Right atrium auricular region (tissue), 2 donors: ENCODE data around the gene VEGFB. TPM values are rescaled to one million over a fixed set of nuclear protein-coding genes. Genes with fewer than 3 reads are reported as not detected.
A peak's percentile ranks its signal among the peaks of the same experiment; 100 is the strongest.
"Not testable (repeated sequence)": the region's sequence is repeated elsewhere in the genome, so short reads cannot be mapped to it uniquely, and the experiment has no call there.

ENCODE experiments used
- DNase-seq: peaks from one replicate; pipeline ENCODE4 v3.0.0-alpha.2; 2019; ENCODE audit warnings: low spot score
- H3K27ac ChIP-seq, 2 donors: fragments of 200-600 bp; sonication (generic); 1 replicate in 1 of 2; 2 replicates in 1 of 2; pipeline ENCODE4 v1.5.1; 2016 to 2019
- H3K27me3 ChIP-seq, 2 donors: fragments of 200-600 bp; sonication (generic); one replicate each; pipeline versions ENCODE4 v1.5.1 to v1.6.0; 2017 to 2019
- H3K36me3 ChIP-seq: fragments of 200-600 bp; sonication (generic); one replicate; pipeline ENCODE4 v1.5.1; 2016
- H3K4me1 ChIP-seq, 2 donors: fragments of 200-600 bp; sonication (generic); one replicate each; pipeline versions ENCODE4 v1.5.1 to v1.6.0; 2017 to 2019
- H3K4me3 ChIP-seq, 2 donors: fragments of 200-600 bp; sonication (generic); 1 replicate in 1 of 2; 2 replicates in 1 of 2; pipeline ENCODE4 v1.5.1; 2017 to 2019; ENCODE audit warnings: mild to moderate bottlenecking in 1 of 2, moderate library complexity in 1 of 2
- H3K9me3 ChIP-seq, 2 donors: fragments of 200-600 bp; sonication (generic); one replicate each; pipeline ENCODE4 v1.5.1; 2019
- total RNA-seq, 2 donors: library from RNA; depleted of rRNA; stranded (reverse); fragments of >200 nt; gene quantifications; one replicate each; pipeline ENCODE4 v1.1.0, GENCODE V29; 2016
- TF ChIP-seq, protein P1 (sequence below), 2 donors: fragments of 200-600 bp; sonication (generic); IDR thresholded peaks; one replicate each; pipeline ENCODE4 v1.5.1; 2019; ENCODE audit warnings: antibody characterized with exemption in 2 of 2

VEGFB gene
- total RNA-seq, 2 donors from 2014 or later = 153 to 201 TPM

DNA sequence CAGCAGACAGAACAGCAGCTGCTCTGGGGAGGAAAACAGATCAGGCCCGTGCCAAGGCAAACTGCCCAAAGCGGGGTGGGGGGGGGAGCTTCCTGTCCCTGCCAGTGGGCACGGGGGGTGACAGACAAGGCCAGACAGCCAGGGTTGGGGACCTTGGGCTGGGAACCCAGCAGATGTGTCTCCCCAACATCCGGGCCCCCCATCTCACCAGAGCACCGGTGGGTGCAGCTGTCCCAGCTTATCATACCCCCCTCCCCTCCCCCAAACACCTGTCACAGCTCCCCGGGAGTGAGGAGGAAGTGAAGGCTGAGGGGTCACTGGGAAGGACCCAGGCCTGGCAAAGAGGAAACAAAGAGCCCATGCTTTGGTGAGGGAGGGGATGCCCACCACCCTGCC lies 11.0 kb downstream of the VEGFB start:
- Histone ChIP-seq H3K27me3 (no peaks in the 10 kb centered on the region), H3K4me1 (peaks cover 0 to 47% of the 10 kb centered on the region in 2 donors), H3K9me3 (no peaks in the 10 kb centered on the region), H3K36me3 (peaks cover 10% of the 10 kb centered on the region), H3K4me3 (peak overlapping the region; percentile 74 to 82), H3K27ac (peak overlapping the region; percentile 88 to 91)
- TF ChIP-seq, protein P1, sequence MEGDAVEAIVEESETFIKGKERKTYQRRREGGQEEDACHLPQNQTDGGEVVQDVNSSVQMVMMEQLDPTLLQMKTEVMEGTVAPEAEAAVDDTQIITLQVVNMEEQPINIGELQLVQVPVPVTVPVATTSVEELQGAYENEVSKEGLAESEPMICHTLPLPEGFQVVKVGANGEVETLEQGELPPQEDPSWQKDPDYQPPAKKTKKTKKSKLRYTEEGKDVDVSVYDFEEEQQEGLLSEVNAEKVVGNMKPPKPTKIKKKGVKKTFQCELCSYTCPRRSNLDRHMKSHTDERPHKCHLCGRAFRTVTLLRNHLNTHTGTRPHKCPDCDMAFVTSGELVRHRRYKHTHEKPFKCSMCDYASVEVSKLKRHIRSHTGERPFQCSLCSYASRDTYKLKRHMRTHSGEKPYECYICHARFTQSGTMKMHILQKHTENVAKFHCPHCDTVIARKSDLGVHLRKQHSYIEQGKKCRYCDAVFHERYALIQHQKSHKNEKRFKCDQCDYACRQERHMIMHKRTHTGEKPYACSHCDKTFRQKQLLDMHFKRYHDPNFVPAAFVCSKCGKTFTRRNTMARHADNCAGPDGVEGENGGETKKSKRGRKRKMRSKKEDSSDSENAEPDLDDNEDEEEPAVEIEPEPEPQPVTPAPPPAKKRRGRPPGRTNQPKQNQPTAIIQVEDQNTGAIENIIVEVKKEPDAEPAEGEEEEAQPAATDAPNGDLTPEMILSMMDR (IDR thresholded peaks at IDR 0.05) = no peak
- DNase-seq = no peak

- TF ChIP-seq, protein P1 (IDR thresholded peaks at IDR 0.05) = no peak
- H3K4me3 ChIP-seq = peak overlapping the region; percentile 74 to 82
- peak; percentile 88 for DNase-seq
- H3K36me3 ChIP-seq = peaks cover 10% of the 10 kb centered on the region
- H3K4me1 ChIP-seq = peaks cover 0 to 51% of the 10 kb centered on the region in 2 donors
- peak overlapping the region; percentile 88 to 91 for H3K27ac ChIP-seq
- H3K9me3 ChIP-seq = no peaks in the 10 kb centered on the region
- no peaks in the 10 kb centered on the region for H3K27me3 ChIP-seq
Measured at GRCh38 chr11:64245797-64246620, 11.6 kb downstream of the VEGFB start.

DNA sequence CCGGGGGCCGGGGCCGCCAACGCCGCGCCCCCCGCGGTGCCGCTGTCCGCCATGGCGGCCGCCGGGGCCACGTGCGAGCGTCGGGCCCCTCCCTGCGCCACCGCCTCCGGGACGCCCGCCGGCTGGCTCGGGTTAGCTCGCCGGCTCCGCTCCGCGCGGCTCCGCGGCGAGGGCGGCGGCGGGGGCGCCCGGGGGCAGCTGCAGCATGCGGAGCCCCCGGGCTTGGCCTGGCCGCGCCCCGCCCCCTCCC lies 12.2 kb downstream of the VEGFB start:
- H3K27me3 ChIP-seq, H3K9me3 ChIP-seq, DNase-seq: not testable (repeated sequence)
- peaks cover 0 to 52% of the 10 kb centered on the region in 2 donors for H3K4me1 ChIP-seq
- peak overlapping the region; percentile 74 to 82 for H3K4me3 ChIP-seq
- peak overlapping the region; percentile 88 to 95 for H3K27ac ChIP-seq
- peaks cover 10% of the 10 kb centered on the region for H3K36me3 ChIP-seq

DNA sequence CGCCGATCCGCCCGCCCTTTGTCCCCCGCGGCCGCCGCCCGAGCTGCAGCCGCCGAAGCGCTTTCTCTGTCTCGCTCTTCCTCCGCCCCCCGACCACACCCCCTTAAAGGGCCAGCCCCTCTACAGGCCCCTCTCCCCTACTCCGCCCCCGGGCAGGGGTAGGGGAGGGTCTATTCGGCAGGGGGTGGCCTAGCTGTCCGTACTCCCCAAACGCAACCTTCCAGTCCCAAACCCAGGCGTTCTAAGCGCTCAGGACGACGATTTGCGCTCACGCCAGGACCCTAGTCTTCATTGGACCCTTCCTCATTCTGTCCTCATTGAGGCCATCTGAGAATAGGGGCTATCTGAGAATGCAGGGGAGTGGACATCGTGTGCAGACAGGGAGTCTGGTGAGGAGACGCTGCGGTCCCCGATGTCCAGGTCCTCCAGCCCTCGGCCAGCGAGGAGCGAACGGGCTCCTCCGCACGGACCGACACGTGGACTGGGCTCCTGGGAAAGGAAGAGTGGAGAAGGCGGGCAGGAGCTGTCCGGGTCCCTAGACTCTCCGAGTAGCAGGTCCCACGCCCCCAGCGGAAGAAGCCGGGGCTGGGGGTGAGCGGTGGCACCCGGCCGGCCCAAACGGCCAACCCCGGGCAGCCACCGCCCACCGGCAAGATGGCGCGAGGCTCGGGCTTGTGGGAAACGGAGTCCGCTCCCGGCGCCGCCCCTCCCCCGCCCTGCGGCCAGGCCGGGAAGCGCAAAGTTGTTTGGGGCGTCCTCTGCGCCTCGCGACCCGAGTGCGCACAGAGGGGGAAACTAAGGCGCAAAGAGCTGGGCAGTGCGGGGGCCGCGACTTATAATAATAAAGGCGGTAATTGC lies 12.7 kb downstream of the VEGFB start, which contains the start of gene PPP1R14B:
Gene PPP1R14B, minus strand, starts transcription at position 73 of the 858 bp plus-strand sequence. CDS start 270 bp downstream, outside the sequence.
- H3K9me3 ChIP-seq = no peaks in the 10 kb centered on the region
- no peaks in the 10 kb centered on the region for H3K27me3 ChIP-seq
- peaks cover 10% of the 10 kb centered on the region for H3K36me3 ChIP-seq
- TF ChIP-seq, protein P1 (IDR thresholded peaks at IDR 0.05) = peak in 1 of 2 donors; percentile 44
- peak within 1 kb of the TSS; percentile 74 to 82 for H3K4me3 ChIP-seq
- DNase-seq = peak; percentile 89
- H3K4me1 ChIP-seq = peaks cover 0 to 54% of the 10 kb centered on the region in 2 donors
- peak within 1 kb of the TSS; percentile 88 to 95 for H3K27ac ChIP-seq

DNA sequence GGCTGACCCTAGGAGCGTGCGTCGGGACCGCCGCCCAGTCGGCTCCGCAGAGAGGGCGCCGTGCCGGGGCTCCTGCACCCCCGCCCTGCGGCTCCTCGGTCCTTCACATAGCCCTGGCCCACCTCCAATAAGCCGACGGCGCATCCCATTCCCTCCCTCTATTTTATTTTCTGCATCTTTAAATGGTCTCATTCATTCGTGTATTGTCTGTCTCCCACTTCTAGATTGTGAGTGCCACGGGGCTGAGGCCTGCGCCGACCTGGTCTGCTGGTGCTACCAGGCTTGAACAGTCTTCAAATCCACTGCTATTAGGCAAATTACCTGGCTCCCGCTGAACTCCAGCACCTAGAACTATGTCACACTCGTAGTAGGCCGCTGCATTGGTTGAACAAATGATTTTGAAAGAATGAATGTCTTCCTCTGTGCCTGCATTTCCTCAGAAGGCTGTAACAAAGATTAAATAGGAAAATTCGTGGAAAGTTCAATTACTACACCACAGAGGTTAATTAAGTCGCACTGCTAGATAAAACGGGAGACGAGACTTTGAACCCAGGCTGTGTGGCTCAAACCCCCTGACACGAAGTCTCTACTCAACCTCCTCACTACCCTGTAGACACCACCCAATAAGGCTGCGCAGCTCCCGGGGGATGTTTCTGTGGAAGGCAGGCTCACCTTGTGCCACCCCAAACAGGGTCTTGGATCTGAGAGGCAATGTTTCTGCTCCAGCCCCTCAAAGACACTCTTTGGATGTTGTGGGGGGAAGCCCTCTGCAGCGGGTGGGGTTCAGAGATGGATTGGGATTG lies 13.5 kb downstream of the VEGFB start:
- Histone ChIP-seq H3K4me1 (peaks cover 0 to 54% of the 10 kb centered on the region in 2 donors), H3K27me3 (no peaks in the 10 kb centered on the region), H3K4me3 (peak overlapping the region; percentile 56 to 74), H3K36me3 (peaks cover 10% of the 10 kb centered on the region), H3K9me3 (no peaks in the 10 kb centered on the region), H3K27ac (peak overlapping the region; percentile 87 to 95)
- no peak for DNase-seq
- TF ChIP-seq, protein P1 (IDR thresholded peaks at IDR 0.05) = no peak
